CD14-positive monocyte (primary cell): ENCODE results near the gene ANK2. TPM values are rescaled to one million over a fixed set of nuclear protein-coding genes. Genes with fewer than 3 reads are reported as not detected.

Experiments used
- DNase-seq, 3 donors: peaks; one replicate each; pipeline ENCODE4 v3.0.0-alpha.2; 2011 to 2022
- H2AFZ ChIP-seq: 2 replicates; pipeline ENCODE4 v1.6.0; 2012; ENCODE audit warnings: mild to moderate bottlenecking, low read depth, low read length, inconsistent platforms; ENCODE audit not compliant: insufficient read depth, poor library complexity, severe bottlenecking
- H3K27ac ChIP-seq, 2 donors: 1 replicate in 1 of 2; 2 replicates in 1 of 2; pipeline ENCODE4 v1.5.1; 2012 to 2013; ENCODE audit warnings: low read length in 2 of 2, control low read depth in 1 of 2, inconsistent platforms in 1 of 2, low read depth in 1 of 2, mild to moderate bottlenecking in 1 of 2
- H3K27me3 ChIP-seq, 2 donors: one replicate each; pipeline versions ENCODE4 v1.6.0 to v1.6.1; 2011 to 2013; ENCODE audit warnings: low read length in 2 of 2; ENCODE audit not compliant: control insufficient read depth in 2 of 2, insufficient read depth in 2 of 2
- H3K36me3 ChIP-seq, 2 donors: replicated peaks in 1 of 2; 1 replicate in 1 of 2; 2 replicates in 1 of 2; pipeline versions ENCODE4 v1.5.1 to v1.6.1; 2012 to 2013; ENCODE audit warnings: low read length in 2 of 2, control low read depth in 1 of 2, inconsistent platforms in 1 of 2, mild to moderate bottlenecking in 1 of 2; ENCODE audit not compliant: insufficient read depth in 2 of 2, control insufficient read depth in 1 of 2
- H3K4me1 ChIP-seq, 2 donors: 1 replicate in 1 of 2; 2 replicates in 1 of 2; pipeline versions ENCODE4 v1.5.1 to v1.6.1; 2012 to 2013; ENCODE audit warnings: low read length in 2 of 2, control low read depth in 1 of 2, inconsistent platforms in 1 of 2, mild to moderate bottlenecking in 1 of 2, moderate library complexity in 1 of 2; ENCODE audit not compliant: insufficient read depth in 2 of 2, control insufficient read depth in 1 of 2
- H3K4me2 ChIP-seq: replicated peaks from 2 replicates; pipeline ENCODE3; 2012; ENCODE audit warnings: low read length, moderate library complexity, mild to moderate bottlenecking; ENCODE audit not compliant: poor library complexity, severe bottlenecking; ENCODE audit errors: extremely low read depth
- H3K4me3 ChIP-seq, 3 experiments: fragments of 200-600 bp in 1 of 3; sonication (generic) in 1 of 3; replicated peaks in 1 of 3; 1 replicate in 2 of 3; 2 replicates in 1 of 3; pipeline ENCODE4 v1.5.1; 2011 to 2013; ENCODE audit warnings: low read length in 3 of 3, mild to moderate bottlenecking in 3 of 3, control low read depth in 2 of 3, low read depth in 2 of 3, inconsistent platforms in 1 of 3, moderate library complexity in 1 of 3
- H3K79me2 ChIP-seq: 2 replicates; pipeline ENCODE4 v1.6.0; 2012; ENCODE audit warnings: mild to moderate bottlenecking, control low read depth, inconsistent platforms, low read length, moderate library complexity; ENCODE audit not compliant: insufficient read depth
- H3K9ac ChIP-seq: 2 replicates; pipeline ENCODE4 v1.6.0; 2017; ENCODE audit warnings: low read length, mild to moderate bottlenecking; ENCODE audit not compliant: insufficient read depth, poor library complexity, severe bottlenecking
- H3K9me3 ChIP-seq, 2 donors: replicated peaks in 1 of 2; 1 replicate in 1 of 2; 2 replicates in 1 of 2; pipeline versions ENCODE4 v1.5.1 to v1.6.1; 2012 to 2013; ENCODE audit warnings: low read length in 2 of 2, control low read depth in 1 of 2; ENCODE audit not compliant: control insufficient read depth in 1 of 2, insufficient read depth in 1 of 2
- H4K20me1 ChIP-seq: 2 replicates; pipeline ENCODE4 v1.6.0; 2012; ENCODE audit warnings: mild to moderate bottlenecking, low read length, control low read depth, moderate library complexity; ENCODE audit not compliant: insufficient read depth
- H3K27ac Mint-ChIP-seq, 7 donors: one replicate each; pipeline ENCODE4 v1.8.0; 2020; ENCODE audit warnings: mild to moderate bottlenecking in 7 of 7, mixed read lengths in 7 of 7, moderate library complexity in 6 of 7, inconsistent platforms in 2 of 7
- H3K27me3 Mint-ChIP-seq, 3 donors: one replicate each; pipeline ENCODE4 v1.8.0; 2021 to 2022; ENCODE audit warnings: low read depth in 3 of 3, mild to moderate bottlenecking in 3 of 3, mixed read lengths in 3 of 3, moderate library complexity in 3 of 3, inconsistent platforms in 1 of 3
- H3K36me3 Mint-ChIP-seq, 2 donors: one replicate each; pipeline ENCODE4 v1.8.0; 2020; ENCODE audit warnings: mixed read lengths in 2 of 2, inconsistent platforms in 1 of 2, mild to moderate bottlenecking in 1 of 2
- H3K4me1 Mint-ChIP-seq: one replicate; pipeline ENCODE4 v1.8.0; 2020; ENCODE audit warnings: mild to moderate bottlenecking, mixed read lengths
- H3K4me3 Mint-ChIP-seq, 2 donors: one replicate each; pipeline ENCODE4 v1.8.0; 2020; ENCODE audit warnings: mild to moderate bottlenecking in 2 of 2, mixed read lengths in 2 of 2, moderate library complexity in 1 of 2
- H3K9me3 Mint-ChIP-seq, 7 donors: one replicate each; pipeline ENCODE4 v1.8.0; 2020 to 2022; ENCODE audit warnings: mixed read lengths in 7 of 7, mild to moderate bottlenecking in 6 of 7, moderate library complexity in 6 of 7, inconsistent platforms in 2 of 7
- CTCF ChIP-seq: fragments of 200-600 bp; IDR thresholded peaks from one replicate; pipeline ENCODE4 v1.8.0; 2022; ENCODE audit warnings: antibody characterized with exemption, mild to moderate bottlenecking
- WGBS: methylation state at CpG from one replicate; pipeline ENCODE4 v1.1.5; 2013; ENCODE audit warnings: missing lambda C conversion rate; ENCODE audit not compliant: insufficient coverage; 5-methylcytosine and 5-hydroxymethylcytosine counted together
- intact Hi-C, 2 donors: fragments of 100-400 bp; cut with micrococcal nuclease; formaldehyde crosslinking; loops; one replicate each; pipeline versions ENCODE4 v1.15.0 to v1.15.1; 2023
- polyA plus RNA-seq, 3 donors: library from polyadenylated mRNA; depleted of rRNA in 1 of 3; unstranded in 2 of 3; stranded (reverse) in 1 of 3; fragments of 300-500 nt in 2 of 3; fragments of >200 nt in 1 of 3; fragmentation: Illumina TruSeq in 2 of 3; gene quantifications; 1 replicate in 2 of 3; 2 replicates in 1 of 3; pipeline ENCODE4 v1.2.3, GENCODE V29; 2012 to 2021

ANK2 gene
- polyA plus RNA-seq, 3 donors, result not detected

- Mint-ChIP-seq H3K27me3 (peaks cover 0 to 5% (median 3%) of the 10 kb centered on the region in 3 donors), H3K4me1 (no peaks in the 10 kb centered on the region), H3K4me3 (no peak overlapping the region), H3K36me3 (no peaks in the 10 kb centered on the region), H3K9me3 (peaks cover 0 to 2% (median 1%) of the 10 kb centered on the region in 7 donors), H3K27ac (no peak overlapping the region)
- 44% methylated on average over 3 of the region's 4 CpGs for WGBS
- no peak for DNase-seq
- Histone ChIP-seq H3K4me3 (no peak overlapping the region), H3K9ac (no peak overlapping the region), H3K36me3 (no peaks in the 10 kb centered on the region), H3K4me1 (no peaks in the 10 kb centered on the region), H3K27ac (no peak overlapping the region), H3K27me3 (no peaks in the 10 kb centered on the region), H2AFZ (no peak overlapping the region), H4K20me1 (no peaks in the 10 kb centered on the region), H3K4me2 (no peak overlapping the region), H3K79me2 (no peaks in the 10 kb centered on the region), H3K9me3 (no peaks in the 10 kb centered on the region)
- intact Hi-C loops, result no loop called here
- TF ChIP-seq CTCF, result no peak
Measured at GRCh38 chr4:113411496-113411938, 362.1 kb downstream of the ANK2 start.

GRCh38 chr4:113419631-113420030, 370.2 kb downstream of the ANK2 start:
- H4K20me1 ChIP-seq, result no peaks in the 10 kb centered on the region
- Mint-ChIP-seq H3K9me3 (peaks cover 2 to 16% (median 7%) of the 10 kb centered on the region in 7 donors), H3K27ac (no peak overlapping the region), H3K4me1 (no peaks in the 10 kb centered on the region), H3K36me3 (no peaks in the 10 kb centered on the region), H3K4me3 (no peak overlapping the region), H3K27me3 (peaks cover 0 to 2% (median 1%) of the 10 kb centered on the region in 3 donors)
- no peaks in the 10 kb centered on the region for H3K27me3 ChIP-seq
- no peak overlapping the region for H2AFZ ChIP-seq
- no CpG with 5 or more reads among the region's 2 CpGs for WGBS
- no peak for DNase-seq
- no peaks in the 10 kb centered on the region for H3K4me1 ChIP-seq
- H3K4me2 ChIP-seq, result no peak overlapping the region
- peaks cover 0 to 4% of the 10 kb centered on the region in 2 donors for H3K9me3 ChIP-seq
- no peak for TF ChIP-seq CTCF
- no peak overlapping the region for H3K27ac ChIP-seq
- H3K79me2 ChIP-seq, result no peaks in the 10 kb centered on the region
- no peak overlapping the region for H3K4me3 ChIP-seq
- H3K9ac ChIP-seq, result no peak overlapping the region
- intact Hi-C loops, result no loop called here
- no peaks in the 10 kb centered on the region for H3K36me3 ChIP-seq
